Mesenchymal stem cell (in vitro differentiated cells and primary cell): ENCODE results near the gene IMMP2L.

Experiments
- DNase-seq: peaks from one replicate; pipeline ENCODE4 v3.0.0-alpha.2; 2013
- H2AFZ ChIP-seq: one replicate; pipeline ENCODE4 v1.6.1; 2013; ENCODE audit warnings: low read depth, mild to moderate bottlenecking, control low read depth, inconsistent platforms, low read length, moderate library complexity
- H2AK5ac ChIP-seq: 2 replicates; pipeline ENCODE4 v1.6.1; 2013; ENCODE audit warnings: low read length, moderate library complexity, mild to moderate bottlenecking, inconsistent platforms; ENCODE audit not compliant: severe bottlenecking
- H2BK120ac ChIP-seq: one replicate; pipeline ENCODE4 v1.6.1; 2013; ENCODE audit warnings: low read depth, mild to moderate bottlenecking, inconsistent platforms, low read length, moderate library complexity
- H2BK12ac ChIP-seq, 2 experiments: one replicate each; pipeline ENCODE4 v1.6.1; 2013; ENCODE audit warnings: inconsistent platforms in 2 of 2, low read length in 2 of 2, mild to moderate bottlenecking in 2 of 2, moderate library complexity in 2 of 2, control low read depth in 1 of 2
- H2BK15ac ChIP-seq: one replicate; pipeline ENCODE4 v1.6.1; 2013; ENCODE audit warnings: mild to moderate bottlenecking, low read depth, inconsistent platforms; ENCODE audit not compliant: poor library complexity, severe bottlenecking
- H2BK5ac ChIP-seq: 2 replicates; pipeline ENCODE4 v1.6.1; 2013; ENCODE audit warnings: low read depth, mild to moderate bottlenecking, low read length, control low read depth, inconsistent platforms; ENCODE audit not compliant: poor library complexity, severe bottlenecking
- H3K14ac ChIP-seq, 2 experiments: one replicate each; pipeline ENCODE4 v1.6.1; 2013; ENCODE audit warnings: inconsistent platforms in 2 of 2, low read length in 2 of 2, control low read depth in 1 of 2, mild to moderate bottlenecking in 1 of 2, moderate library complexity in 1 of 2
- H3K18ac ChIP-seq, 2 experiments: one replicate each; pipeline ENCODE4 v1.6.1; 2013; ENCODE audit warnings: inconsistent platforms in 2 of 2, low read length in 2 of 2, control low read depth in 1 of 2, low read depth in 1 of 2, mild to moderate bottlenecking in 1 of 2
- H3K23ac ChIP-seq, 2 experiments: one replicate each; pipeline ENCODE4 v1.6.1; 2013; ENCODE audit warnings: inconsistent platforms in 2 of 2, low read length in 2 of 2, mild to moderate bottlenecking in 2 of 2, moderate library complexity in 2 of 2, control low read depth in 1 of 2
- H3K27ac ChIP-seq: 2 replicates; pipeline ENCODE4 v1.5.1; 2013; ENCODE audit warnings: mild to moderate bottlenecking, moderate library complexity, low read length, control low read depth, inconsistent platforms; ENCODE audit not compliant: poor library complexity, severe bottlenecking
- H3K27me3 ChIP-seq, 2 experiments: 2 replicates each; pipeline versions ENCODE4 v1.6.1 to v1.7.0; 2013; ENCODE audit warnings: low read length in 2 of 2, mild to moderate bottlenecking in 2 of 2, moderate library complexity in 2 of 2, control low read depth in 1 of 2, inconsistent platforms in 1 of 2; ENCODE audit not compliant: control insufficient read depth in 1 of 2, insufficient read depth in 1 of 2
- H3K36me3 ChIP-seq, 2 experiments: 2 replicates each; pipeline versions ENCODE4 v1.6.1 to v1.7.0; 2013; ENCODE audit warnings: low read length in 2 of 2, control low read depth in 1 of 2, inconsistent platforms in 1 of 2, low read depth in 1 of 2, mild to moderate bottlenecking in 1 of 2; ENCODE audit not compliant: insufficient read depth in 2 of 2, control insufficient read depth in 1 of 2
- H3K4ac ChIP-seq, 2 experiments: one replicate each; pipeline ENCODE4 v1.6.1; 2013; ENCODE audit warnings: inconsistent platforms in 2 of 2, low read length in 2 of 2, mild to moderate bottlenecking in 2 of 2, moderate library complexity in 2 of 2, control low read depth in 1 of 2, low read depth in 1 of 2
- H3K4me1 ChIP-seq: 2 replicates; pipeline ENCODE4 v1.6.1; 2013; ENCODE audit warnings: low read depth, low read length, control low read depth; ENCODE audit not compliant: control insufficient read depth, insufficient read depth
- H3K4me2 ChIP-seq: 2 replicates; pipeline ENCODE4 v1.6.1; 2013; ENCODE audit warnings: low read length, mild to moderate bottlenecking, inconsistent platforms; ENCODE audit not compliant: poor library complexity, severe bottlenecking
- H3K4me3 ChIP-seq, 2 experiments: 2 replicates each; pipeline versions ENCODE4 v1.5.1 to v1.7.0; 2013; ENCODE audit warnings: low read length in 2 of 2, mild to moderate bottlenecking in 2 of 2, control low read depth in 1 of 2, low read depth in 1 of 2; ENCODE audit not compliant: insufficient read depth in 1 of 2
- H3K79me1 ChIP-seq: replicated peaks from 2 replicates; pipeline ENCODE4 v1.6.1; 2013; ENCODE audit warnings: mild to moderate bottlenecking, control low read depth, low read length, inconsistent platforms; ENCODE audit not compliant: poor library complexity, severe bottlenecking
- H3K9ac ChIP-seq: 2 replicates; pipeline ENCODE4 v1.7.0; 2013; ENCODE audit warnings: mild to moderate bottlenecking, low read length, moderate library complexity
- H3K9me3 ChIP-seq: 2 replicates; pipeline ENCODE4 v1.7.0; 2013; ENCODE audit warnings: mild to moderate bottlenecking, low read length; ENCODE audit not compliant: control insufficient read depth
- H4K8ac ChIP-seq: one replicate; pipeline ENCODE4 v1.6.1; 2013; ENCODE audit warnings: inconsistent platforms, mild to moderate bottlenecking, low read length, moderate library complexity
- H4K91ac ChIP-seq: one replicate; pipeline ENCODE4 v1.6.1; 2013; ENCODE audit warnings: mild to moderate bottlenecking, low read length, inconsistent platforms
- WGBS: methylation state at CpG from one replicate; pipeline ENCODE4 v1.1.7; 2013; ENCODE audit warnings: mixed read lengths; 5-methylcytosine and 5-hydroxymethylcytosine counted together

Gene IMMP2L

DNA sequence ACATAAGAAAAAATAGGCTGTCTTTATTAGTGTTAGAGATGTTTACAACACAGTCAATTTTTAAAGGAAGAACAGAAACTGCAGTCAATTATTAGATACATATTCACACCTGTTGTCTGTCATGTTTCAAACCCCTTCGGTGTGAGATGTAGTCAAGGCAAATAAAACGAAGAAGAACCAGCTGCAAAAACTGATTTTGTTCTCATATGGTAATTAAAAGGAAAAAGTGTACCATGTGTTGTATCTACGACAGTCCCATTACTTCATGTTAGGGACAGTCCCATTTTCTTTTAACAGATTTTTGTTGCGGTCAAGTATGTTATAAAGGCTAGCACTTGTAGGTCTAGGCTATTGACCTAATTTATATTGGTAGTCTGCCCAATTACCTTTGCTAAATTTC, 321.9 kb downstream of the IMMP2L start:
- Histone ChIP-seq H4K8ac (no peak overlapping the region), H3K4me2 (no peak overlapping the region), H3K9ac (no peak overlapping the region), H2BK15ac (no peak overlapping the region), H3K14ac (no peak overlapping the region), H2BK120ac (no peak overlapping the region), H3K4me3 (no peak overlapping the region), H3K18ac (no peak overlapping the region), H2BK5ac (no peak overlapping the region), H3K27ac (no peak overlapping the region), H3K9me3 (no peaks in the 10 kb centered on the region), H3K4ac (no peak overlapping the region), H3K23ac (no peak overlapping the region), H3K36me3 (no peaks in the 10 kb centered on the region), H3K4me1 (no peaks in the 10 kb centered on the region), H2AK5ac (no peak overlapping the region), H2AFZ (no peak overlapping the region), H4K91ac (no peak overlapping the region), H3K27me3 (no peaks in the 10 kb centered on the region), H2BK12ac (no peak overlapping the region), H3K79me1 (no peaks in the 10 kb centered on the region)
- DNase-seq = no peak
- WGBS = 91% methylated on average over 3 of the region's 4 CpGs

- no peaks in the 10 kb centered on the region for H3K79me1 ChIP-seq
- DNase-seq = no peak
- no peak overlapping the region for H4K8ac ChIP-seq
- no peak overlapping the region for H2AFZ ChIP-seq
- H3K27ac ChIP-seq = no peak overlapping the region
- H4K91ac ChIP-seq = no peak overlapping the region
- H3K36me3 ChIP-seq = no peaks in the 10 kb centered on the region
- no peak overlapping the region for H2BK120ac ChIP-seq
- no peak overlapping the region for H2BK5ac ChIP-seq
- no CpG with 5 or more reads among the region's 1 CpG for WGBS
- no peak overlapping the region for H2BK15ac ChIP-seq
- peak overlapping the region; percentile 80 for H3K9ac ChIP-seq
- H3K4me1 ChIP-seq = no peaks in the 10 kb centered on the region
- H3K4me2 ChIP-seq = no peak overlapping the region
- H3K27me3 ChIP-seq = no peaks in the 10 kb centered on the region
- peak overlapping the region in 1 of 2 experiments; percentile 68 for H3K4me3 ChIP-seq
- H3K18ac ChIP-seq = no peak overlapping the region
- H3K14ac ChIP-seq = no peak overlapping the region
- no peak overlapping the region for H3K4ac ChIP-seq
- no peak overlapping the region for H3K23ac ChIP-seq
- no peak overlapping the region for H2BK12ac ChIP-seq
- no peak overlapping the region for H2AK5ac ChIP-seq
- no peaks in the 10 kb centered on the region for H3K9me3 ChIP-seq
Observed at GRCh38 chr7:111239437-111239836, 322.9 kb downstream of the IMMP2L start.

- no peaks in the 10 kb centered on the region for H3K9me3 ChIP-seq
- no peak overlapping the region for H2BK120ac ChIP-seq
- no peak overlapping the region for H3K4me2 ChIP-seq
- H2BK12ac ChIP-seq = no peak overlapping the region
- no peak overlapping the region for H3K23ac ChIP-seq
- H2AK5ac ChIP-seq = no peak overlapping the region
- no peak overlapping the region for H2AFZ ChIP-seq
- H3K18ac ChIP-seq = no peak overlapping the region
- no peak overlapping the region for H4K91ac ChIP-seq
- H3K27ac ChIP-seq = no peak overlapping the region
- H4K8ac ChIP-seq = no peak overlapping the region
- no peak overlapping the region for H2BK5ac ChIP-seq
- H3K9ac ChIP-seq = peak overlapping the region; percentile 80
- no peak overlapping the region for H2BK15ac ChIP-seq
- no peaks in the 10 kb centered on the region for H3K36me3 ChIP-seq
- H3K14ac ChIP-seq = no peak overlapping the region
- H3K4me3 ChIP-seq = peak overlapping the region in 1 of 2 experiments; percentile 68
- no peaks in the 10 kb centered on the region for H3K79me1 ChIP-seq
- 73% methylated on average over 1 of the region's 1 CpG for WGBS
- H3K4me1 ChIP-seq = no peaks in the 10 kb centered on the region
- no peaks in the 10 kb centered on the region for H3K27me3 ChIP-seq
- no peak overlapping the region for H3K4ac ChIP-seq
- DNase-seq = peak; percentile 24
Observed at GRCh38 chr7:111238886-111239285, 323.4 kb downstream of the IMMP2L start.

GRCh38 chr7:111235709-111236108, 326.6 kb downstream of the IMMP2L start:
- Histone ChIP-seq H2BK120ac (no peak overlapping the region), H2AK5ac (no peak overlapping the region), H2BK12ac (no peak overlapping the region), H3K9ac (no peak overlapping the region), H3K36me3 (no peaks in the 10 kb centered on the region), H3K4ac (no peak overlapping the region), H3K27ac (no peak overlapping the region), H3K27me3 (no peaks in the 10 kb centered on the region), H2AFZ (no peak overlapping the region), H3K4me3 (no peak overlapping the region), H4K8ac (no peak overlapping the region), H3K23ac (no peak overlapping the region), H4K91ac (no peak overlapping the region), H3K9me3 (no peaks in the 10 kb centered on the region), H3K4me2 (no peak overlapping the region), H3K79me1 (no peaks in the 10 kb centered on the region), H3K18ac (no peak overlapping the region), H3K4me1 (no peaks in the 10 kb centered on the region), H3K14ac (no peak overlapping the region), H2BK15ac (no peak overlapping the region), H2BK5ac (no peak overlapping the region)
- no peak for DNase-seq
